IPS DF 4.7 (cell line): Measurements from ENCODE around the gene SLAIN2.
"Not testable (repeated sequence)": the region's sequence is repeated elsewhere in the genome, so short reads cannot be mapped to it uniquely, and the experiment has no call there.

Experiments
- DNase-seq: peaks from one replicate; pipeline ENCODE4 v3.0.0-alpha.2; 2013; ENCODE audit warnings: low spot score; ENCODE audit errors: extremely low read depth

SLAIN2 gene

DNA sequence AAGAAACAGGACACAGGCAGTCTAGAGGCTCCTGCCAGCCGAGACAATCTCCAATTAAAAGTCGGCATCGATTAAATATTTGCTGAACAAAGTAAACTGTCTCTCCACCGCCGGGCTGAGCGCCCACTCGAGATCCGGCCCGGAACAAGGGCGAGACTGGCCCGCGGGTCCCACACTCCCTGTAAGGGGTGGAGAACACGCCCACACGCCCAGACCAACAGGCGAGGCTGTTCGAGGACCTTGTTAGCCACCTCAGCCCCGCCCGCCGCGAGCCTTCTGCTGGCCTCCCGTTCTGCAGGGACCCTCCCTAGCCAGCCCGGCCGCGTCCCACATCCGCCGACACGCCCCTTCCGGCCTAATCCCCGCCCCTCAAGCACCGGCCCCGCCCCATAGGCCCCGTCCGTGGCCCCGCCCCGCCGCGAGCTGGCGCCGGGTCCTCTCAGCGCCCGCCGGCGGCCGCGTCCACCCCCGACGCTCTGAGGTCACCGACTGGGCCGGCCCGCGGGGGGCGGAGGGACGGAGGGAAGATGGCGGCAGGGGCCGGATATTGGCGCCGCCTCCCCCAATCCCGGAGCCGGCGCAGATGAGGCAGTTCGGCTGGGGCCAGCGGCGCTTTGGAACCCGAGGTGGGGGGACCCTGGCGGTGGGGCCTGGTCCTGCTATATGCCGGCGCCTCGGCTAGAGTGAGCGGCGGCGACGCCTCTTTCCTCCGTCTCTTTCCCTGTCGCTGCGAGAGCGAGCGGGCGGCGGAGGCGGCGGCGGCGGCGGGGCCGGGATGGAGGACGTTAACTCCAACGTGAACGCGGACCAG, at the start of gene SLAIN2:
TSS of gene SLAIN2 (plus strand) at position 565 of the 811 bp plus-strand sequence. CDS start at position 776, 211 bp downstream.
- DNase-seq: peak; percentile 60

DNA sequence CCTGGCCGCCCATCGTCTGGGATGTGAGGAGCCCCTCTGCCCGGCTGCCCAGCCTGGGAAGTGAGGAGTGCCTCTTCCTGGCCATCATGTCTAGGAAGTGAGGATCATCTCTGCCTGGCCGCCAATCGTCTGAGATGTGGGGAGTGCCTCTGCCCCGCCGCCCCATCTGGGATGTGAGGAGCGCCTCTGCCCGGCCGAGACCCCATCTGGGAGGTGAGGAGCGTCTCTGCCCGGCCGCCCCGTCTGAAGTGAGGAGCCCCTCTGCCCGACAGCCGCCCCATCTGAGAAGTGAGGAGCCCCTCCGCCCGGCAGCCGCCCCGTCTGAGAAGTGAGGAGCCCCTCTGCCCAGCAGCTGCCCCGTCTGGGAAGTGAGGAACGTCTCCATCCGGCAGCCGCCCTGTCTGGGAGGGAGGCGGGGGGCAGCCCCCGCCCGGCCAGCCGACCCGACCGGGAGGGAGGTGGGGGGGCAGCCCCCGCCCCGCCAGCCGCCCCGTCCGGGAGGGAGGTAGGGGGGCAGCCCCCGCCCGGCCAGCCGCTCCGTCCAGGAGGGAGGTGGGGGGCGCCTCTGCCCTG, 49.0 kb upstream of the SLAIN2 start:
- not testable (repeated sequence) for DNase-seq

GRCh38 chr4:48295116-48295515, 46.2 kb upstream of the SLAIN2 start:
- DNase-seq: no peak

- DNase-seq: no peak
These were observed 45.0 kb upstream of the SLAIN2 start for GRCh38 chr4:48296365-48296764.

DNA sequence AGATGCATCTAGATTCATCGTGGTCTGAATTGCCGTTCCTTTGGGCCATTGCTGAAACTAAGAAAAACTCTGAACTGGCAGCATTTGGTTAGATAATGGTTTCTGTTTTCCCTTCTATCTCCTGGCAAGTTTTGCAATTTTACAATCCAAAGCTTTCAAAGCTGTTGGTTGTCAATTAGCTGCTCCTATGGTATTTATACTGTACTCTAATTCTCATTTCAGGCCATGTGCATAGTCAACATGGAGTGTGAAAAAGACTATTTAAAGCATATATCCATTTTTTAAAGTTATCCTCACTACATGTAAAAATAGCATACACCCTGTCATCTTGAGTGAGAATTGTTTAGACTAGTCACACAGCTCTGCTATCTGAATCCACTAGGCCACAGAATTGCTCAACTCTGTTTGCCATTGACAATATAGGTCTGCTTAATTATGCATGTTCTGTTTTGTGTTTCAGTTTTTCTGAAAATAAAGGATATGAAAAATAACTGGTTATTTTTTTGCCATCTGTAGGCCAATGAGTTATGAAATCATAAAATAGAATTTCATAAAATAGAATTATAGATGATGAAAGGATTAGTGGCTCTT, 44.0 kb upstream of the SLAIN2 start:
- no peak for DNase-seq

DNA sequence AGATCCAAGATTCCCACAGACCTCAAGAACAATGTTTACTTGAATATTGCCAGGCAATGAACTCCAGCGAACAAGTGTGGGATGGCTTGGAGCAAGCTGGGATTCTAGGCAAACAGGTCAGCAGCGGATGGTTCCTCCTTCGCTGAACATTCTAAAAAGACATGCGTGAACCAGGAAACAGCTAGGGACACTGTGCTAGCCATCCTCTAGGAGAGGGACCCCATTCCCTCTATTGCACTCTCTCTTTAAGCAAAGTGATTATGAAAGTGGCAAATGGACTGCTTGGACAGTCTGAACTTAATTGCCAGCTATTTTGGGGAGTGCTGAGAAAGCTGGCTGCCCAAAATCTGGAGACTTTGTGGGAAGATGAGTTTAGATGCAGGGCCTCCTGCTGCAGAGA, 41.8 kb upstream of the SLAIN2 start:
- no peak for DNase-seq

GRCh38 chr4:48300004-48300403, 41.3 kb upstream of the SLAIN2 start:
- DNase-seq: no peak

- DNase-seq: no peak
These were observed 35.8 kb upstream of the SLAIN2 start for GRCh38 chr4:48305508-48305907.

GRCh38 chr4:48307528-48307927, 33.8 kb upstream of the SLAIN2 start:
- no peak for DNase-seq

DNA sequence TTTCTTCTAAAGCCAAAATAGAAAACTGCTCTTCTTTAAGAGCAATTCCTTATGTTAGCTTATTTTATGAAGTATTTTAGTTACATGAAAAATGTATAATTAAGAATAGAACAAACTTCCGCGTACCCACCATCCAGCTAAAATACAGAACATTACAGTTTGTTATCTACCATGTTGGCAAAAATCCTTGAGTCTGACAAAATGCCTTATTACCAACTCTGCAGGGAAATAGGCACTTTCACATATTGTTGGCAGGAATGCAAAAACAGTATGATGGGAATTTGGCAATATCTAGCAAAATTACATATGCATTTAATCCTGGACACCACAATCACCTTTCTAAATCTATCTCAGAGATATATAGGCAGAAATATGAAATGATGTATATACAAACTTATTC, 32.4 kb upstream of the SLAIN2 start:
- no peak for DNase-seq

- DNase-seq: no peak
These were observed 29.4 kb upstream of the SLAIN2 start for GRCh38 chr4:48311896-48312295.

DNA sequence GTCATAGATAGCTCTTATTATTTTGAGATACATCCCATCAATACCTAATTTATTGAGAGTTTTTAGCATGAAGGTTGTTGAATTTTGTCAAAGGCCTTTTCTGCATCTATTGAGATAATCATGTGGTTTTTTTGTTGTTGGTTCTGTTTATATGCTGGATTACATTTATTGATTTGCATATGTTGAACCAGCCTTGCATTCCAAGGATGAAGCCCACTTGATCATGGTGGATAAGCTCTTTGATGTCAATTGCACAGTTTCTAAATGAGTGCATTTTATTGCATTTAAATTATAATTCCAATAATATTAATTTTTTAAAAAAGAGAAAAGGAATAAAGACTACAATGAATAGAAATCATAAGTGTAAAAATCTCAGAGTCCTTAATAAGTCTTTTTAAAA, 26.6 kb upstream of the SLAIN2 start:
- DNase-seq: not testable (repeated sequence)

DNA sequence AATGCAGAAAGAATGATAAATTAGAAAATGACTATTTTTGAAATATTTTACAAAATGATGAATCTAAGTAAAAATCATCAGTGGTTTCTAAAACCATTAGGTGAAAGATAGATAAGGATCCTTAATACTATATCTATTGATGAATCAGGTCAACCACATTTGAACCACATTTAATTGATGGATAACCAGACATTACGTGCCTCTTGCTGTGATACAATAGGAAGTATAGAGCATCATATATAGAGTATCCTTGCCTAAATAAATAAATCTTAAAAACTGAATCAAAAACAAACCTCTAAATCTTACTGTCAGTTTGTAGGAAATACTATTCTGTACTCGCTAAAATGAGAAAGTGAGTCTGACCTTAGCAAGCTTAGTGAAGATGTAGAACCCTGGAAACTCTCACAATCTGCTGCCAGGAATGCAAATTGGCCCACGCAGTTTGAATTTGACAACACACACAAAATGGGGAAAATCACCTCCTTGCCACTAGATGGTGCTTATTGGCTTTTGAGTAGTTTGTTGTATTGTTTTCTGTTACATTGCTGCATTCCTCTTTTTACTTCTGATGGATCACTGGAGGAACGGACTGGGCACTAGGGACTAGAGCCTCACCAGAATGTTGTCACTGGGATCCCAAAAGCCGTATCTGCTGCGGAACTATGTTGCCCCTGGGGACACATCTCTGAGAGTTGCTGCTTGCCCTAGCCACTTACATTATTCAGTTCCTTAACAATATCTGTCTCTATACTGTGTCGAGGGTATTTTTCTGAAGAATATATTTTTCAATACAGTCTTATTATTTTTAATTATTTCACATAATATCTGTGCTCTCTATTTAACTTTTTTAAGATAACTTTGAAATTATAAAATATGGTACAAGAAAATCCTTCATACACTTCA, 25.4 kb upstream of the SLAIN2 start:
- no peak for DNase-seq

GRCh38 chr4:48321312-48321711, 20.0 kb upstream of the SLAIN2 start:
- DNase-seq: no peak

DNA sequence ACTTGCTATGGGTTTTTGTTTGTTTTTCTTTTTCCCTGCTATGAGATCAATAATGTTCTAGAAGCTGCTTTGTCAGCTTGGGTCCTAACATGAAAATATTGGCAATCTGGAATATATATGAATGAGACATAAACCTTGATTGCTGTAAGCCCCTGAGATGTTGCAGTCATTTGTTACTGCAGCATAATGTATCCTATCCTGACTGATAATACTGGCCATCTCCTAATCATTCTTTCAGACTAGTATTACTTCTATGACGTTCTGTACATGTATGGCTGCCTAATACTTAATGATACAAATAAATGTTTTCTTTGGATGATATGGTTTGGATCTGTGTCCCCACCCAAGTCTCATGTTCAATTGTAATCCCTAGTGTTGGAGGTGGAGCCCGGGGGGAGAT, 19.3 kb upstream of the SLAIN2 start:
- DNase-seq: no peak

DNA sequence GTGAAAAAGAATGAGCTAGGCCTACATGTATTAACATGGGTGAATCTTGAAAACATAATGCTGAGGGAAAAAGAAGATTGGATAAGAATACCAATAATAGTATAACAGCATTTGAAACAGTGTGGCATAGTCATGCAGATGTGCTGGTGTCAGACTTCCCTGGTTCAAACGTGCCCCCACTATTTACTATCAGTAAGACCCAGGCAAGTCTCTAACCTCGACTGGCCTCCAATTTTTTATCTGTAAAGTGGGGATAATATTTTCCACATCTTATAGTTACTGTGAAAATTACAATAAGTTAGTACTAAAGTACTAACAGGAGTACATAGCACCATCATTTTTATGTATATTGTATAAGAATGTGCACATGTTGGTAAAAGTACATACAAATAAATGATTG, 17.0 kb upstream of the SLAIN2 start:
- DNase-seq: no peak

- no peak for DNase-seq
These were observed 12.1 kb upstream of the SLAIN2 start for GRCh38 chr4:48329193-48329592.

DNA sequence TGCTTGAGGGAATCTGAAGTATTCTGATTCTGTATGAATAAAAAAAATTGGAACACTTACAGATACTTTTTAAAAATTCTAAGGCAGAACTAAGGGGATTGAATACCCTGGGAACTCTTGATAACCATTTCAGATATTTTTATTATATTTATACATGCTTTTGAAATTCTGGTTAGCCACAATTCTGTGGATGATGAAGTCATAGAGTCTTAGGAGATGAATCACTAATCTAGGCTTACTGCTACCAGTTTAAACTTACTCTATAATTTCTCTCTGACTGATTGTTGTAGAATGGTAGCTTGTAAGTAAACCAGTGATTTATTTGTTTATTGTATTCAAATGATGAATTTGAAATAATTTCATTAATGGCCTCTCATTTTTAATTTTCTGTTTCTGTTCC, 11.4 kb upstream of the SLAIN2 start:
- DNase-seq: no peak

DNA sequence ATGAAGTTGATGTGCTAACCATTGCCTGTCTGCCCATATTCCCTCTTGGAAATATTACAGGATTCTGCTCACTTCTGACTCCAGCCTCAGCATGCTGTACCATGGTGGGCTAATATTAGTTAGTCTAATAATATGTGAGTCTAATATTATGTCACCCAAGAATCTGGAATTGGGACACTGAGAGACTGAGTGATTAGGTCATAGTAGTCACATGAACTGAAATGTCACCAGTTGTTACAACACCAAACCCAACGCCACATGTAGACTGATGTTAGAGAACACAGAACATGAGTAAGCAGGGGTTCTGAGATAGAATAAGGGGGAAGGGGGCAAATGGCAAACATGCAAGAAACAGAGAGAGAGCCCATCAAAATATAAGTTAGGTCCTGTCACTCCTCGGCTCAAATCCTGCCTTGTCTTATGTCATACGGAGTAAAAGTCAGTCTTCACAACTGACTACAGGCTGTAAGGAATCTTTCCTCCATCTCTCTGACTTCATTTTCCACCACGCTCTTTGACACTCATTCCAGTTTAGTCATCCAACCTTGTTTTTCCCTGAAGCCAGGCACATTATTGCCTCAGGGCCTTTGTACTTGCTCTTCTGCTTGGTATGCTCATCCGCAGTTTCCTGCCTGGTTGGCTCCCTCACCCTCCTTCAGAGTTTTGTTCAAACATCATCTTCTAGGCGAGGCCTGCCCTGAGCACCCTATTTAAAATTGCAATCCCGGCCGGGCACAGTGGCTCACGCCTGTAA, 9.6 kb upstream of the SLAIN2 start:
- no peak for DNase-seq

- no peak for DNase-seq
These were observed 8.7 kb upstream of the SLAIN2 start for GRCh38 chr4:48332661-48333060.

GRCh38 chr4:48333587-48333986, 7.7 kb upstream of the SLAIN2 start:
- DNase-seq: no peak
